Calu3 (cell line): Measurements from ENCODE around the gene OR4N2. TPM values are rescaled to one million over a fixed set of nuclear protein-coding genes. Genes with fewer than 3 reads are reported as not detected.
"Not testable (repeated sequence)": the region's sequence is repeated elsewhere in the genome, so short reads cannot be mapped to it uniquely, and the experiment has no call there.

Experiments used
- BruUV-seq: library from RNA; stranded (reverse); fragments of 400-500 nt; replicated peaks from 2 replicates; lab custom pipeline; 2021; lab: Mats Ljungman, UMichigan
- CTCF ChIA-PET: fragments of 300-600 bp; sonication (Branson Sonifier 250); formaldehyde crosslinking; loops from one replicate; lab custom pipeline; 2022; ENCODE audit warnings: antibody characterized with exemption; lab: Charles Lee
- DNase-seq: peaks from one replicate; pipeline ENCODE4 v3.0.0; 2022
- H3K27ac Mint-ChIP-seq: one replicate; pipeline ENCODE4 v1.8.0; 2022; ENCODE audit warnings: mixed read lengths; ENCODE audit not compliant: unreplicated experiment
- H3K27me3 Mint-ChIP-seq: one replicate; pipeline ENCODE4 v1.8.0; 2022; ENCODE audit warnings: mixed read lengths; ENCODE audit not compliant: unreplicated experiment
- H3K36me3 Mint-ChIP-seq: one replicate; pipeline ENCODE4 v1.8.0; 2022; ENCODE audit warnings: mild to moderate bottlenecking, moderate library complexity, mixed read lengths; ENCODE audit not compliant: insufficient read depth, unreplicated experiment
- H3K4me1 Mint-ChIP-seq: one replicate; pipeline ENCODE4 v1.8.0; 2022; ENCODE audit warnings: mild to moderate bottlenecking, low read depth, mixed read lengths; ENCODE audit not compliant: unreplicated experiment
- H3K4me3 Mint-ChIP-seq: one replicate; pipeline ENCODE4 v1.8.0; 2022; ENCODE audit warnings: mild to moderate bottlenecking, low read depth, moderate library complexity, mixed read lengths; ENCODE audit not compliant: unreplicated experiment
- H3K9me3 Mint-ChIP-seq: one replicate; pipeline ENCODE4 v1.8.0; 2022; ENCODE audit warnings: low read depth, mixed read lengths; ENCODE audit not compliant: unreplicated experiment
- CTCF ChIP-seq: fragments of 200-600 bp; IDR thresholded peaks from one replicate; pipeline ENCODE4 v1.8.0; 2022; ENCODE audit warnings: antibody characterized with exemption; ENCODE audit not compliant: unreplicated experiment
- intact Hi-C: fragments of 100-400 bp; cut with micrococcal nuclease; formaldehyde crosslinking; loops from one replicate; pipeline ENCODE4 v1.10.0; 2022; ENCODE audit not compliant: unreplicated experiment
- total RNA-seq: library from RNA; stranded (reverse); gene quantifications from 2 replicates; pipeline ENCODE4 v1.2.3, GENCODE V29; 2022

OR4N2 gene
- total RNA-seq, 1 experiment from 2014 or later, result not detected

GRCh38 chr14:19823178-19823577, 19.6 kb downstream of the OR4N2 start:
- TF ChIP-seq CTCF, result no peak
- CTCF ChIA-PET, result no interaction called here
- no peaks in the 10 kb centered on the region for H3K27me3 Mint-ChIP-seq
- DNase-seq, result no peak
- no peak overlapping the region for H3K4me3 Mint-ChIP-seq
- intact Hi-C loops, result no loop called here
- no peak overlapping the region for H3K27ac Mint-ChIP-seq
- no TSS peak for BruUV-seq
- no peaks in the 10 kb centered on the region for H3K36me3 Mint-ChIP-seq
- peaks cover 10% of the 10 kb centered on the region for H3K9me3 Mint-ChIP-seq
- no peaks in the 10 kb centered on the region for H3K4me1 Mint-ChIP-seq

GRCh38 chr14:19823765-19824164, 20.2 kb downstream of the OR4N2 start:
- H3K4me1 Mint-ChIP-seq, result no peaks in the 10 kb centered on the region
- no peaks in the 10 kb centered on the region for H3K27me3 Mint-ChIP-seq
- H3K27ac Mint-ChIP-seq, result no peak overlapping the region
- H3K9me3 Mint-ChIP-seq, result peaks cover 10% of the 10 kb centered on the region
- intact Hi-C loops, result no loop called here
- CTCF ChIA-PET, result no interaction called here
- TF ChIP-seq CTCF, result no peak
- H3K36me3 Mint-ChIP-seq, result no peaks in the 10 kb centered on the region
- BruUV-seq, result no TSS peak
- DNase-seq, result no peak
- no peak overlapping the region for H3K4me3 Mint-ChIP-seq

- H3K27me3 Mint-ChIP-seq, CTCF ChIA-PET, H3K4me1 Mint-ChIP-seq, DNase-seq, intact Hi-C loops, H3K27ac Mint-ChIP-seq, H3K9me3 Mint-ChIP-seq, H3K36me3 Mint-ChIP-seq, H3K4me3 Mint-ChIP-seq, BruUV-seq: not testable (repeated sequence)
Measured at GRCh38 chr14:19827626-19828244, 24.2 kb downstream of the OR4N2 start.

- Mint-ChIP-seq H3K27ac (no peak overlapping the region), H3K4me3 (no peak overlapping the region), H3K9me3 (peaks cover 8% of the 10 kb centered on the region), H3K27me3 (no peaks in the 10 kb centered on the region), H3K36me3 (no peaks in the 10 kb centered on the region), H3K4me1 (no peaks in the 10 kb centered on the region)
- CTCF ChIA-PET, result no interaction called here
- intact Hi-C loops, result no loop called here
- no TSS peak for BruUV-seq
- TF ChIP-seq CTCF, result no peak
- no peak for DNase-seq
Measured at GRCh38 chr14:19828314-19828713, 24.7 kb downstream of the OR4N2 start.

- H3K4me1 Mint-ChIP-seq, H3K27me3 Mint-ChIP-seq, H3K4me3 Mint-ChIP-seq, CTCF ChIA-PET, H3K9me3 Mint-ChIP-seq, BruUV-seq, H3K27ac Mint-ChIP-seq, DNase-seq, intact Hi-C loops, H3K36me3 Mint-ChIP-seq: not testable (repeated sequence)
Measured at GRCh38 chr14:19834203-19834848, 30.8 kb downstream of the OR4N2 start.
